Hematopoietic multipotent progenitor cell treated with erythropoietin and hydrocortisone succinate and interleukin-3 and kit ligand, for 15 days (in vitro differentiated cells): ENCODE data around the gene DPP4.

ENCODE experiments used
- DNase-seq: peaks from one replicate; pipeline ENCODE4 v3.0.0-alpha.2; 2015; ENCODE audit warnings: low spot score

Gene DPP4

DNA sequence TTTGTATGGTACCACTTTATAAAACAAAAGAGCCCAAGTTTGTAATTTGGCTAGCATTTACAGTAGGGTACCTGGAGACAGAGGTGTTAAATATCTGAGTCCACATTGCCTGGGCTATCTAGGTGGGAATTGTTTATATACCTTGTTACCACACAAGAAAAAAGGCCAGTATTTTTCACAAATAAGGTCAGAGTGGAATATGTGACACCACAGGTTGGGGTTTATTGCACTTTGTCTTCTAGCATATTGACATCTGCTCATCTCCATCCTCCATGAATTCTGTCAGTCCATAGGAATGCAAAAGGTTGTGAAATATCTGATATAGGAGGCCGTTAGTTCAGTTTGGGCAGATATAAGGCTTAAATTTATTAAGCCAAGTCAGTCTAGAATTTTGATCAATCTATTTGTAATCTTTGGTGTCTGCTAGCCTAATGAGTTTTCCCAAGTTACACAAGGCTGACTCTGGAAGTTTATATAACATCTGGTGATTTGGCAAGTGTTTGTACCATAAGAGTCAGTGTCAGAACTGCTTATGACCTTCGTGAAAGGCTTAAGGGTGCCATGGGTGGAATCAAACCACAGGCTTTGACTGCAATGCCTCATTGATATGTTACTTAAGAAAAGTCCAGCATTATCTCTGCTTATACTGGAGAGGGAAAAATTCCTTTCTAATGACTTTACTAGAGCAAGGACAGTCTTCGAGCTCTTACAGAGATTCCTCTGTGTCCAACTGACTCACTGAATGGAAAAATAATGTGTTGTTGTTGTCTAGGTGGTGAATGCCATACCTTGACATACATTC is 11.3 kb upstream of the DPP4 start:
- no peak for DNase-seq

- DNase-seq: no peak
These were observed 10.5 kb upstream of the DPP4 start for GRCh38 chr2:162084536-162084935.

- DNase-seq: no peak
These were observed 8.7 kb upstream of the DPP4 start for GRCh38 chr2:162082681-162083080.

- no peak for DNase-seq
These were observed 8.0 kb upstream of the DPP4 start for GRCh38 chr2:162082036-162082435.

DNA sequence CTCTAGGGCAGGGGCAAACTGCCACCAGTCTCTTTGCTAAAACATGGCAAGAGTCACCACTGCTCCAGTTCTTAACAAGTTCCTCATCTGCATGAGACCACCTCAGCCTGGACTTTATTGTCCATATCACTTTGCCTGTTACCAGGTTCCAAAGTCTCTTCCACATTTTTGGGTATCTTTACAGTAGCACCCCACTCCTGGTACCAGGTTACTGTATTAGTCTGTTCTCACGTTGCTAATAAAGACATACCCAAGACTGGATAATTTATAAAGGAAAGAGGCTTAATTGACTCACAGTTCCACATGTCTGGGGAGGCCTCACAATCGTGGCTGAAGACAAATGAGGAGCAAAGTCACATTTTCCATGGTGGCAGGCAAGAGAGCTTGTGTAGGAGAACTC is 5.5 kb upstream of the DPP4 start:
- no peak for DNase-seq

DNA sequence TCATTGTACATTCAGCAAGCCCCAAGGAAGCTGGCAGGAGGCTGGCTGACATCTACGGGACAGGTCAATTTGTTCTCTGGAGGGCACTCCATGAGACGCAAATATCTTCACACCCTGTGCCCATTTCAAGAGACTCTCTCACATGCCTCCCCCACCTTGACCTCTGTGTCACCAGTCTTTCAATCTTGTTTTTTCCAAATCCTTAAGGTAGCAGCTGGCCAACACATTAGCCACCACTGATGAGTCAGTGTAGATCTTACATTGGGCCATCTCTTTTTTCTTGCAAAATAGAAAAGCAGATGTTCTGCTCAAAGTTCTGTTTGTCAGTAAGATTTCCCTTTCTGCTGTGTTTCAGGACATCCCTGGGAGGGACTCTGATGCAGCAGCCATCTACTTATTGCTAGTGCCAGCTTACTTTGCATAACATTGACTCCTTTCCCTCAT is 1.7 kb upstream of the DPP4 start:
- DNase-seq: no peak

- no peak for DNase-seq
These were observed 1.1 kb upstream of the DPP4 start for GRCh38 chr2:162074928-162075688.

- DNase-seq: no peak
These were observed 549 bp upstream of the DPP4 start for GRCh38 chr2:162074632-162074895.

GRCh38 chr2:162072976-162073887 is 783 bp downstream of the DPP4 start:
- DNase-seq: no peak

DNA sequence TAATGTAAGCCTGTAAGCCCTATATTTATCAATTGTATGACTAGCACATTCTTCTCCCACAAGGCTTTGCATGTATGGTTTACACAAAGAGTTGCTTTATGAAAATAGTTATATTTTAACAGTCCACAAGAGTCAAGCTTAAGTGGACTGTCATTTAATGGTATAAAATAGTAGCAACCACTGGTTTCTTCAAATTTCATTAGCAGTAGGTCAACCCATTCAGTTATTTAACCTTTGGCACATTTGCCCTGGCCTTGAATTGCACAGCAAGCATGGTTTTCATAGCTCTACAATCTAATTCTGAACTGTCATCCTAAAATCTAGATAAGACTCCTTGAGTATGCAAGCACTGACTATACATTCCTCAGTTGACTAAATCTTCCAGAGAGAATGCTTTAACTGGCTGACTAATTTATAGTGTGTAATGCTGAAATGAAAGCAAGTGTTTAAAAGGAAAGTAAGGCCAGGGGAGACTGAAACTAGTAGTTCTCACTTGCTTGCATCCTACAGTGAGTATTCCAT is 1.8 kb downstream of the DPP4 start:
- DNase-seq: no peak

GRCh38 chr2:162071001-162071400 is 3.0 kb downstream of the DPP4 start:
- no peak for DNase-seq

DNA sequence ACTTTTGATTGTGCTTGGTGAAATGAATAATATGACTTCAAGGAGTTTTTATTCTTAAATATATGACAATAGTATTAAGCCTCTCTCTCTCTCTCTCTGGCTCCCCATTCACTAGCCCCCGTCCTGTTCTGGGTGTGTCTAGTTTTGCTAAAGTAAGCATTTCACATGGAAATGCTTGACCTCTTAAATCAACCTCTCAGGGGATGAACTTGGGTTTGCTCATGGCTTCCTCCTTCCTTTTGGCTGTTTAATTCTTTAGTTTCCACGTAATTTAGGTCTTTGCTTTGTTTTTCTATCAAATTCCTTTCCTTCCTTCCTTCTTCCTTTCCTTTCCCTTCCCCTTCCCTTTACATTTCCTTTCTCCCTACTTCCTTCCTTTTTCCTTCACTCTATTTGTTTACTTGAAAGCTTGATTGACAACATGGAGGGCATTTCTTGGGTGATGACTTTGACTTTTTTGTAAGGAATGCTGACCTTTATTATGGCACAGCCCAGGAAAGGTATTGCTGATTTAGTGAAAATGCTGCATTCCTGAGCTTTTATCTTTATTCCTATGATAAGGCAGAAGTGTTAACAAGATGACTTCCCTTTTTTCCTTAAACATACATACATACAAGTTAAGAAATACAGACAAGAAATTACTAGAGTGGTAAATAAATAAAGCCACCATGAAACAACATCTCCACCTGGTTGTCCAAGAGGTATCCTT is 3.6 kb downstream of the DPP4 start:
- DNase-seq: no peak

DNA sequence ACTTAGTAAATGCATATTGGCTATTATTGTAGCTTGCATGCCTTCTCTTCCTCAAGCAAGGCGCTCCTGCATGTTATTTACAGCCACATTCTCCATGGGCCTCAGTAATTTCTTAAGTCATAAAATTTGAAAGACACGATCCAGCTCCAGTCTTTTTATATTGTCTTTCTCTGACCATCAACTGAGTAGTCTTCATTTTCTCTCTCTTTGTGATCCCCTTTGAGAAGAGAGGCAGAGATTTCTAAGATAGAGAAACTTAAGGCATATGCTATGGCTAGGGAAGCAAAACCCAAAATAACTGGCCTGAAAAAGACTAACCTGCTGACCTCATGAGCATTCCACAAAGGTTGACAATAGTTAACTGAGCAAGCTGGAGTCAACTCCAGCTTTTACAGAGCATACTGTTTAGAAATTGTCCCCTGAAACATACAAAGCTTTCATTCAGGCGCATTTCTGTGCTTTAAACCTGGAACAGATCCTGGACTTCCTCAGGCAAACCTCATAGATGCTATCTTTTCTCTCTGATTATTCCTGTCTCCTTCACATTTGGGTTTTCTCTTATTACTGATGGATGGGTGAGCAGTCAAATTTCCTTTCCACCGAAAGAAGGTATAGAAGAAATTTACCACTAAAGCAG is 4.6 kb downstream of the DPP4 start:
- DNase-seq: no peak

- DNase-seq: no peak
These were observed 6.4 kb downstream of the DPP4 start for GRCh38 chr2:162067596-162067995.

- no peak for DNase-seq
These were observed 8.2 kb downstream of the DPP4 start for GRCh38 chr2:162065767-162066166.

- no peak for DNase-seq
These were observed 10.1 kb downstream of the DPP4 start for GRCh38 chr2:162063899-162064298.

DNA sequence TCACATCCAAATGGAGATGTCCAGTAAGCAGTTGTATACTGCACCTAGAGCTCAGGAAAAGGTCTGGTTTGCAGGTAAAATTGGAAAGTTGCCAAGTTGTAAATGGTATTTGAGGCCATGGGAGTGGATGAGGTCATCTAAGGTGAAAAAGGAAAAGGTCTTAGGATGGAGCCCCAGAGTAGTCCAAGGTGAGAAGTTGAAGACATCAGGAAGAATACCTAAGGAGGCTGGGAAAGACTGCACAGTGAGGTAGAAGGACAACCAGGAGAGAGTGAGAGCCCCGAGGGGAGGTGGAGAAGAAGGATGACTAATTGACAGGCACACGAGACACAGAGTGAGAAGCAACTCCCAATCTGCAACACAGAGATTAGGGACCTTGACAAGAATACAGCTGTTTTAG is 10.7 kb downstream of the DPP4 start:
- no peak for DNase-seq

DNA sequence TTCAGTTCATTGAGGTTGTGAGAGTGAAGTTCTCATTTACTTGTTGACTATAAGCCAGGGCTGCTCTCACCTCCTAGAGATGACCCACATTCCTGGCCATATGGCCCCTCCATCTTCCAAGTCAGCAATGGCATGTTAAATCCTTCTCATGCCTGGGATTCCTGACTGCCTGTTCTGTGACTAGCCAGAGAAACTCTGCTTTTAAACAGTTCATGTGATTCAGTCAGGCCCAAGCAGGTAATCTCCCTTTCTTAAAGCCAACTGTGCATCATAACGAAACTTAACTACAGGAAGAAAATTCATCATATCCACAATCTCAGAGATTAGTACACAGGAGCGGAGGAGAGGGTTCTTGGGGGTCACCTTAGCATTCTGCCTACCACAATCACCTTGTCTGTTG is 11.5 kb downstream of the DPP4 start:
- DNase-seq: no peak

- DNase-seq: no peak
These were observed 13.0 kb downstream of the DPP4 start for GRCh38 chr2:162061021-162061420.

DNA sequence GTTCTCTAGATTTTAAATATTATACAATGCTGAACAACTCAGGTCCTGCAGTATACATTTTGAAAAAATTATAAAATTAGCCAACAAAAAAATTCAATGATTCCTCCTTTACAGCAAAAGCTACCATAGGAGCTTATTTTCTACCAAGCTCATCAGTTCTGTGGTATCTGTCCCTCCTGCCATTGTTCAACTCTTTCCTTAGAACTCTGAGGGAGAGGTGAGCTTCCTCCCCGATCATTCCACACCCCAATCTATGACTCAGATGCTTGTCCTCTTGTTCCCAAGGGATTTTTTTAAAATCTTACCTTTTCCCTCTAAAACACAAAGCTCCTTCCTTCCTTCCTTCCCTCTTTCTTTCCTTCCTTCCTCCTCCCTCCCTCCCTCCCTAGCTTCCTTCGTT is 13.5 kb downstream of the DPP4 start:
- no peak for DNase-seq

GRCh38 chr2:162058973-162059668 is 14.9 kb downstream of the DPP4 start:
- no peak for DNase-seq
